NK-92 (cell line): ENCODE results near the gene MRPL12.

Source experiments
- DNase-seq: peaks from one replicate; lab custom pipeline; 2025; ENCODE audit not compliant: unreplicated experiment; lab: John Stamatoyannopoulos, UW

MRPL12 gene

DNA sequence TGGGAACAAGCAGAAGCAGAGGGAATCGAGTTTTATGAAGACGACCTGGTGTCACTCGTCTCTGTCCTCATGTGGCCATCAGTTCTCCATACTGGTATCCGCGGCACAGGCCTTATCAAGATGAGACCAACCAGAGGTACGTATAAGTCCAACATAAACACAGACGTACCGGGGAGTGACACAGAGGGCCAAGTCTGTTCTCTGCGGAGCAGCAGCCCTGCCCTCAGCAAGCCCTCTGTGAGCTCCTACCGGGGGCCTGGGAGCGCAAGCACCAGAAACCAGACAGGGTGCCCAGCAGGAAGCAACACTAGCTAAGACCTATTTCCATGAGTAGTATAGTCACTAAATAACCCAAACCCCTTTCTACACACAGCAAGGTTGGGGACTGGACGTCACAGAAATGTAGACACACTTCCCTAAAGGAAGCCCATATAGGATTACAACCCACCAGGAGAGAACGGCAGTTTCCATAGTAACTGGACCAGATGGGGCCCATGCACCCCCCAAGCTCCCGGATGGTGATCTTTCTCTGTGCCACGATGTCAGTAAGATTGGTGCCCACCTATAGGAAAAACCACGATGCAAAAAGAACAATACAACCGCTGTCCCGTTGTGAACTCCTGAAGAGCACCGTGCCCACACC lies 20.5 kb upstream of the MRPL12 start:
- no peak for DNase-seq

DNA sequence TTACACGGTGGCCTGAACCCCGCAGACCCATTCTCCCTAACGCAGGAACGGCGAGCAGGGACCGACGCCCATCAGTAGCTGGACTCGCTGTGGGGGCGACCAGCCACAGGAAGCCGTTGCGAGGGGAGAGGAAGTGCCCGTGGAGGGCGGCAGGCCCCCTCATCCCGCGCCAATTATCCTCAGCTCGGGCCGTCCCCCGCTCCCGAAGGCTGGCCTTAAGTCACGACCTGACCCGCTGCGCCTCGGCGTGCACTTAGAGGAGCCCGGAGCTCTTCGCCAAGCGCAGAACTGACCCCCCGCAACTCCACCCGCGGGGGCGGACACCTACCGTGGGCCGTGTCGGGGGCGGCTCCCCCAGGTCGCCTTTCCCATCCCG lies 20.0 kb upstream of the MRPL12 start:
- DNase-seq: no peak

DNA sequence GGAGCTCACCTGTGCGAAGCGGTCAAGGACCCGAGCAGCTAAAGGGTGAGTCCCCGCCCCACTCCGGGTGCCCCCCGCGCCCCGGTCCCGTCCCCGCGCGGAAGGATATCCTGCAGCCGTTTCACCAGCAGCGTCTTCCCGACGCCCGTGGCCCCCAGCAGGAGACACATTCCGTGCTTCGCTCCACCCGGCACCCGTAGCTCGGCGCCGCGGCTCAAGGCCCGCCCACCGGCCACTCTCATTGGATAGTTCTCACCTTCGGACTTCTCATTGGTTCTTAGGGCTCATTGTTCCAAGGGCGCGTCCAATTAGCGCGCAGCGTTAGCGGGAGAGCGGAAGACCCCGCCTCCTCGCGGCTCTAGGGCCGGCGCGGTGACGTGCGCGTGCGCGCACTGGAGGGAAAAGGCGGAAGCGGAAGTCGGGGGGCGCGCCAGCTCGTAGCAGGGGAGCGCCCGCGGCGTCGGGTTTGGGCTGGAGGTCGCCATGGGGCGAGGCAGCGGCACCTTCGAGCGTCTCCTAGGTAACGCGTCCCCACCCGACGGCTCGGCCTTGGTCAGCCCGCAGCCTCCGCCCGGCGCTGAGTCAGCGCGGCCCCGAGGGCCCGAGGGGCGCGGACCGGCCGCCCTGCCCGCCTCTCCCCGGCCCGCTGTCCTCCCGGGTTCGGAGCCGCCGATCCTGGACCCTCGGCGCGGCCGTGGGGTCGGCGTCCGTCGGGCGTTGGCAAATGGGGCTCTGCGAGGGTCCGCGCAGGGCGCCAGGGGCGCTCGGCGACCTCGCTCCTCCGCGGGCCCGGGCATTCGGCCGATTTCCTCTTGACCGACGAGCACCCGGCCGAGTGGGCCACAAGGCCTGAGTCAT lies 19.4 kb upstream of the MRPL12 start, which contains the start of the genes ARL16 and HGS:
TSS of gene ARL16 (minus strand) at position 214 of the 858 bp plus-strand sequence. CDS start at position 170, 44 bp downstream.
TSS of gene HGS (plus strand) at position 428 of the 858 bp plus-strand sequence. CDS start at position 484, 56 bp downstream.
- DNase-seq: peak; percentile 88

DNA sequence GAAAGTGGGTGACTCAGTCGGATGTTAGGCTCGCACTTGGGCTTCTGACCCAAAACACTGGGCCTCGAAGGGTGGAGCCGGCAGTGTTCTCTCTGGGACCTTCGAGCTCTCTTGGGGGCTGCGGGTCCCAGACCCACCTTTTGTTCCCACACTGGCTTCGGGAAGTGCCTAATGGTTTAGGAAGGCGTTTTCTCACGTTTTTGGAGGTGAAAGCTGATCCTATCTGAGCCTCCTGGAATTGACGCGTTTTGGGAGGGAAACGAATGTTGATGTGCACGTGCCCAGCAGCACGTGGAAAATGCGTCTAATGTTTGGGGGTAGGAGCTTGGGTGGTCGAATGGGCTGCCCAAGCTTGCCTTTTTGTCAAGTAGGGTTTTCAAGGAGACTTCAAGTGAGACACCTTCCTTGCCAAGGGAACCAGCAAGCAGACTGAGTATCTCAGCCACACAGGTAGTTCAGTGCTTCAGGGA lies 18.7 kb upstream of the MRPL12 start:
- no peak for DNase-seq

DNA sequence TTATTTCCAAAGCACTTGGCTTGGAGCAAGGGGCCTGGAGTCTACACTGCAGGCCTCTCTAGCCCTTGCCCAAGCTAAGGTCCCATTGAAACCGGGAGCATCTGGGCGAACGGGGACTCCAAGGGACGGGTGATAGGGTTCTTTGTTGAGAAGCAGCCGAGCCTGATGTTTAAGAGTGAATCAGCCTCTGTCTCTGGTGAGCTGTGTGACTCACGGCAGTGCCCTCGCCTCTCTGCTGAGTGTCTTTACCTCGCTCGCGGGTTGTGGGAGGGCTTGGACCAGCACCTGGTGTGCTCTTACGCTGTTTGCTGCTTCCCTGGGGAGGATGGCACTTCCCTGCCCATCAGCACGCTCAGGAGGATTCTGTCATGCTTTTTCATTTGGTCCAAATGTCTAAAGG lies 18.1 kb upstream of the MRPL12 start:
- no peak for DNase-seq

DNA sequence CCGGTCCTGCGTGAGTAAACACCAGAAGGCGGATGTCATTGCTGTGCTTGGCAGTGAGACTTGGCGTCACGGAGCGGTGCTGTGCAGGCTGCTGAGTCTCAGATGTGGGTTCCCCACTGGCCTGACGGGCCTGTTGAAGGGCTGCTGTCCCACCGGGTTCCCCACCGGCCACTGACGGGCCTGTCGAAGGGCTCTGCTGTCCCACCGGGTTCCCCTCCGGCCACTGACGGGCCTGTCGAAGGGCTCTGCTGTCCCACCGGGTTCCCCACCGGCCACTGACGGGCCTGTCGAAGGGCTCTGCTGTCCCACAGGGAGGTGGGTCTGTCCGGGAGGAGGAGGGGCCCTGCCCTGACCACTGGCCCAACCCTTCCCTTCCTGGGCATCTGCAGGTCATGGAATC lies 16.6 kb upstream of the MRPL12 start:
- no peak for DNase-seq

DNA sequence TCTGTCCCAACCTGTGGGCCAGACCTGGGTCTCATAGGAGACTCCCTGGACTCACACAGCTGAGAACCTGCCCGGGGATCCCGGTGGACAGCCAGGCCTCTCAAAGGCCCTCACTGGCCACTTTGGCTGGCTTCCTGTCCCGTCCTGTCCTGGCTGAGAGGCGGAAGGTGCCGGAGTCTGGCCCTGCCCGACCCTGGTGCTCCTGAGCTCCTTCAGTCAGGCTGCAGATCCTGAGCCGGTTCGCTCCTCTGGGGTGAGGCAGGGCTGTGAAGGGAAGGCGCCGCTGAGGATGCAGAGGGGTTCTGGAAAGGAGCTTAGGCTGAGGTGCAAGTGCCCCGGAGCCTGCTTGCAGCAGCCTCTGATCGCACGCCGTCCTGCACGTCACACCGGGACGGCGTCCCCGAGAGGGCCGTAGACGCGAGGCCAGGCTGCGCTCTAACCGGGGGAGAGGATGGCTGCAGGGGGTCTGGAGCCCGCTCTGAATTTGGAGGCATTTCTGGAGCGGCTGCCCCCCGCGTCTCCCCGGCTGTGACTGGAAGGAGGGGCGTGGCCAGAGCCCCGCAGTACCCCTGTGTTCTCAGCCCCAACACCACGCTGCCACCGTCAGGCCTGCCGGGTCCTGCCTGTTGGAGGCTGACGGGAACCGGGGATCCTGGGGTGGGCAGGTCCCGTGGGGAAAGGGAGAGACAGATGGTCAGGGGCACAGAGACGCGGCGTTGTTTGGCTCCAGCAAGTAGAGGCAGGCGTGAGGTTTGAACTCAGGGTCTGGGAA lies 15.2 kb upstream of the MRPL12 start:
- DNase-seq: no peak

DNA sequence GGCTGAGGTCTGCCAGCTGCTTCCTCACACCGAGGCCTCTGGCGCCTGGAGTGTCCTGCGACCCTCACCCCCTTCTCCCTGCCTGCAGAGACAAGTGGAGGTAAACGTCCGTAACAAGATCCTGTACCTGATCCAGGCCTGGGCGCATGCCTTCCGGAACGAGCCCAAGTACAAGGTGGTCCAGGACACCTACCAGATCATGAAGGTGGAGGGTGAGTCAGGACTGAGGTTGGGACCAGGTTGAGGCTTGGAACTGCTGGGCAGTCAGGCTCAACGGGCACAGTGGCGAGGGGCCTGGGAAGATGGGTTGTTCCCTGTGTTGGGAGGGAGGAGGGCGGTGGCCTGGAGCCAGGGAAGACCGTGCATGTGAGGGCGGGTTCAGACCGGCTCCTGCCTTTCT lies 14.6 kb upstream of the MRPL12 start:
- DNase-seq: no peak

DNA sequence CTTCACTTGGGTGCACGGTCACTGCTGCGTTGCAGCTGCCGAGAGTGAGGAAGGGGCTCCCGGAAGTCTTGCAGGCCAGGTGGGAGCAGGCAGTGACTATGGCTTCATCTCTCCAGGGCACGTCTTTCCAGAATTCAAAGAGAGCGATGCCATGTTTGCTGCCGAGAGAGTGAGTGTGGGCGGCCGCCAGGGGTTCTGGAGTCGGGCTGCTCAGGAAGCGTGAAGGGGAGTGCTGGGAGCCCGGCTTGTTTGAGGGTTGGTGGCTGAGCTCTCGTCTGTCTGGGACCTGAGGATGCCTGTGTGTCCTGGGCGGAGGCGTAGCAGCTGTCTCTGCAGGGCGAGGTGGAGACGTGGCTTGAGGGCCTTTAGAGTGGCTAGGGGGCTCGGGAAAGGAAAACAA lies 13.1 kb upstream of the MRPL12 start:
- no peak for DNase-seq

DNA sequence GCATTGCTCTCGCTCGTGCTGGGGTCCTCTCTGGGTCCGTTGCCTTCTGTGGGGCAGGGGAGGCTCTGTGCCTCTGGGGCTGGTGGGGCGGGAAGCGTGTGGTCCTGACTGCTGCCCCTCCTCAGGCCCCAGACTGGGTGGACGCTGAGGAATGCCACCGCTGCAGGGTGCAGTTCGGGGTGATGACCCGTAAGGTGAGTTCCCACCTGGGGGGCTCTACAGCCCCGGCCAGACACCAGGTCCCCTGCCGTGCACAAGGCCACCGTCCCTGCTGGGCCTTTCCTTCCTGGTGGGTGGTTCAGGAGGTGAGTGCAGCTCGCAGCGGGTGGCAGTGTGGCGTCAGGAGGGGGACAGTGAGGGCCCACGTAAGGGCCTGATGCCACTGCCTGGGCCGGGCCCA lies 12.6 kb upstream of the MRPL12 start:
- DNase-seq: no peak

DNA sequence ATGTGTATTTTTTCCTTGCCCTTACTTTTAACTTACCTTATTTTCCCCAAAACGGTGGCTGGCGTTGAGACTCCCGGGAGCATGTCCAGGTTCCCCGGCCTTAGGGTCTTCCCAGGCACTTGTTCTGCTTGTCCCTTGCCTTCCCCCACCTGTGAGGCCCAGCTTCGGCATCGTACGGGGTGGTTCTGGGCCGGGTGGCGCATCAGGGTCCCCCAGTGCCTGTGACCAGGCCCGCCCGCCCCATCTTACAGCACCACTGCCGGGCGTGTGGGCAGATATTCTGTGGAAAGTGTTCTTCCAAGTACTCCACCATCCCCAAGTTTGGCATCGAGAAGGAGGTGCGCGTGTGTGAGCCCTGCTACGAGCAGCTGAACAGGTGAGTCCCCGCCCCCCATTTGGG lies 12.0 kb upstream of the MRPL12 start:
- no peak for DNase-seq

DNA sequence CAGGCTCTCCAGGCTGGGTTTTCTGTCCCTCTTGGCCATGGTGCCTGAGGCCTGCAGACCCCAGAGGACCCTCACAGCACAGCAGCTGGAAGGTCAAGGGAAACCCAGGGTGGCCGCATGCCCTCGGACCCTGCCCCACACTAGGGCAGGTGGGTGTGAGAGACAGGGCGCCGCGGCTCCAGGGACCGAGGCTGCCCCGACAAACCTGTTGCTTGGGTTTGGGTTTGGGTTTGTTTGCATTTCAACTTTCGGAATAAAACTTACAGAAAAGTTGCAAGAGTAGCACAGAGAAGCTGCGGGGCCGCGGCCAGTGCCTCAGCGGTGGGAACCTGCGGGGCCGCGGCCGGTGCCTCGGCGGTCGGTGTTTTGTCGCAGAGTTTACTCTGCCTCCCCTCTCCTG lies 11.6 kb upstream of the MRPL12 start:
- no peak for DNase-seq

DNA sequence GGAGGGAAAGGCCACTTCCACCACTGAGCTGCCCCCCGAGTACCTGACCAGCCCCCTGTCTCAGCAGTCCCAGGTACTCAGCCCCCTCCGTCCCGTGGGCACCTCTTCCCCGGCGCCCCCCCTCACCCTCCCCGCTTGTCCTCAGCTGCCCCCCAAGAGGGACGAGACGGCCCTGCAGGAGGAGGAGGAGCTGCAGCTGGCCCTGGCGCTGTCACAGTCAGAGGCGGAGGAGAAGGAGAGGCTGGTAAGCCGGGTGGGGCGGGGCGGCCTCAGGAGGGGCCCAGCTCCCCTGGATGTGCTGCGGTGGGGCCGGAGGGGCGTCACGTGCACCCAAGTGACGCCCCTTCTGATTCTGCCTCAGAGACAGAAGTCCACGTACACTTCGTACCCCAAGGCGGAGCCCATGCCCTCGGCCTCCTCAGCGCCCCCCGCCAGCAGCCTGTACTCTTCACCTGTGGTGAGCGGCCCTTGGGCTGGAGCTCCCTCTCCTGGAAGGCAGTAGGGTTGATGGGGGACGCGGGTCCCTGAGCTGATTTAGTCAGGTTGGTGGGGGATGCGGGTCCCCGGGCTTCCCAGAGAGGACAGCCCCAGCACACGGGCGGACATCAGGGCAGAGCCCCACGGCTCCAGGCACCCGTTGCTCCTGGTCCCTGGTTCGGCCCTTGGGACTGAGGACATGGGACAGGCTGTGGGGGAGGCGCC lies 9.5 kb upstream of the MRPL12 start:
- DNase-seq: no peak

DNA sequence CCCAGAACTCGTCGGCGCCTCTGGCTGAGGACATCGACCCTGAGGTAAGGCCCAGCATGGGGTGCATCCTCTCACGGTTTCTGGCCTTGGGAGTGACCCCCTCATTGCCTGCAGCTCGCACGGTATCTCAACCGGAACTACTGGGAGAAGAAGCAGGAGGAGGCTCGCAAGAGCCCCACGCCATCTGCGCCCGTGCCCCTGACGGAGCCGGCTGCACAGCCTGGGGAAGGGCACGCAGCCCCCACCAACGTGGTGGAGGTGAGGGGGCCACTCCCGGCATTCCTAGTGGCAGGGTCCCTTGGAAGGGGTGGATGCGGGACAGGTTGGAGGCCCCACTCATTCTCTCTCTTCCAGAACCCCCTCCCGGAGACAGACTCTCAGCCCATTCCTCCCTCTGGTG lies 8.4 kb upstream of the MRPL12 start:
- DNase-seq: no peak

DNA sequence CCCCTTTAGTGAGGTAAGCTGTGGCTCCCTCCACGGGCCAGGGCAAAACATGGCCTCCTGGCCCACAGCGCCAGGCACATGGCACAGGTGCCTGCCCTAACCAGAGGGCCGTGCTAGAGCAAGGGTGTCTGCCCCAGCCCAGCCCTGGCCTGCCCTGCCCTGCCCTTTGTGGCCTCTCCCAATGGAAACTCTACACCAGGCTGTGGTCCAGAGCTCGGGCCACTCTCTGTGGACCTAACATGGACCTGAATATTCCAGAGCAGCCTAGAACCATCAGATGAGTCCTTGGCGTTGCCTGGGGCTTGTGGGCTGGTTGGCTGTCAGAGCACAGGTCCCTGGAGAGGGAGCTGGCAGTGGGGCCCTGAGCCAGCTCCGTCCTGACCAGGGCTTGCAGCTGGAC lies 8.0 kb upstream of the MRPL12 start:
- no peak for DNase-seq

DNA sequence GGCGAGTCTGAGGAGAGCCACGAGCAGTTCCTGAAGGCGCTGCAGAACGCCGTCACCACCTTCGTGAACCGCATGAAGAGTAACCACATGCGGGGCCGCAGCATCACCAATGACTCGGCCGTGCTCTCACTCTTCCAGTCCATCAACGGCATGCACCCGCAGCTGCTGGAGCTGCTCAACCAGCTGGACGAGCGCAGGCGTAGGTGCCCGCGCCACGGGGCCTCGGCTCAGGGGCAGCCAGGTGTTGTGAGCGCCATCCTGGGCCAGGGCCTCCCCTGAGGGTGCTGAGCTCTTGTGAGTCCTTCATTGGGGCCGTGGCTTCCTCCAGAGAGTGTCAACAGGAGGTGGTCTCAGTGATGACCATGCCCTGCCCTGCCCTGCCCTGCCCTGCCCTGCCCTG lies 7.4 kb upstream of the MRPL12 start:
- no peak for DNase-seq

DNA sequence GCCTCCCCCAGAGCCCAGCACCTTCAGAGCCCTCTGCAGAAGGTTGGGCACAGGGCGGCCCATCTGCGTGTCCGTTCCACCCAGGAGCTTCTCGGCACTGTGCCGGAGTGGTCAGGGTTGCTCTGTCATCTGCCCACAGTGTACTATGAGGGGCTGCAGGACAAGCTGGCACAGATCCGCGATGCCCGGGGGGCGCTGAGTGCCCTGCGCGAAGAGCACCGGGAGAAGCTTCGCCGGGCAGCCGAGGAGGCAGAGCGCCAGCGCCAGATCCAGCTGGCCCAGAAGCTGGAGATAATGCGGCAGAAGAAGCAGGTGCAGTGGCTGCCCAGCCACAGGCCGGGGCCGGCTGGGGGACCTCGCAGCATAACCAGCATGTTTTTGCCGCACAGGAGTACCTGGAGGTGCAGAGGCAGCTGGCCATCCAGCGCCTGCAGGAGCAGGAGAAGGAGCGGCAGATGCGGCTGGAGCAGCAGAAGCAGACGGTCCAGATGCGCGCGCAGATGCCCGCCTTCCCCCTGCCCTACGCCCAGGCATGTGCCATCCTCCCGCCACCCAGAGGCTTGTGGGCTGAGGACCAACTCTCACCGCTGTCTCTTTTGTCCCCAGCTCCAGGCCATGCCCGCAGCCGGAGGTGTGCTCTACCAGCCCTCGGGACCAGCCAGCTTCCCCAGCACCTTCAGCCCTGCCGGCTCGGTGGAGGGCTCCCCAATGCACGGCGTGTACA lies 6.8 kb upstream of the MRPL12 start:
- DNase-seq: no peak

DNA sequence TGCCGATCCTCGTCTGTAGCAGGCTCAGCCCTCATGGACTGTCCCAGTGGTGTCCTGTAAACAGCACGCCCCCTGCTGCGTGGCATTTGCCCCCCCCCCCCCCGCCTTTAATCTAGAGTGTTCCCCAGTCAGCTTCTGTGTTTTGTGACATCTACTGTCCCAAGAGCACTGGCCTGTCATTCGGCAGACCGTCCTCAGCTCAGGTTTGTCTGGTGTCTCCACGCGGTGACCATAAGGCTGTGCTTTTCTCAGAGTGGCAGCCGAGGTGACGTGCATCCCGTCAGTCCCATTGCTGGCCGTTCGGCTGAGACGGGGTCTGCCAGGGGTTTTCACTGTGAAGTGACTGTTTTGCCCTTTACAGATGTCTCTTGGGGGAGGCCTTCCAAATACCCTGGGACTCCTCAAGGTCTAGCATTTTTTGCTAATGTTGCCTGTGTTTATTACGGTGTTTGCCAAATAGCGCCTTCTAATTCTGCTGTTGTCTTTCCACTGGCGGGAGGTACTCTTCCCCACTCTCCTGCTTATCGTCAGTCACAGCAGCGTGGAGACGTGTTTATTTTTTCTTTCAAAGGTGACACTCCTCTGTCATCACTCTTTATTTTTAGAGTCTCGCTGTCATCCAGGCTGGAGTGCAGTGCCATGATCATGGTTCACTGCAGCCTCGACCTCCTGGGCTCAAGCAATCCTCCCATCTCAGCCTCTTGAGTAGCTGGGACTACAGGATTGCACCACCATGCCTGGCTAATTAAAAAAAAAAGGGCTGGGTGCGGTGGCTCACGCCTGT lies 5.7 kb upstream of the MRPL12 start:
- DNase-seq: no peak
